ENCODE measurements around the gene CKS1B.

Gene CKS1B

DNA sequence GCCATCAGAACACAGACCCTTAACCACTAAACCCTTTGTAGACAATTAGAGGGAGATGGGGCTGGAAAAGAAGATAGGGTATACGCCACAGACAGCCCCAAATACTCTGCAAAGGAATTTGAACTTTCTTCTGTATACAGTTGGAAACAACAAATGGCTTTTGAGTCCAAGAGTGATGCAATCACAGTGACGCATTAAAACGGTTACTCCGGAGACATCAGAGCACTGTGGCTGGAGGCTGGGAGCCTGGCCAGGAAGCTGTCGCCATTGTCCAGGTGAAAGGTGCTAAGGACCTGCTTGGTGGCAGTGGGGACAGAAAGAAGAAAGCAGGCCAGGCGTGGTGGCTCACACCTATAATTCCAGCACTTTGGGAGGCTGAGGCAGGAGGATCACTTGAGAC lies 12.8 kb downstream of the CKS1B start:
- no peak for DNase-seq (ENCODE audit: low spot score)

DNA sequence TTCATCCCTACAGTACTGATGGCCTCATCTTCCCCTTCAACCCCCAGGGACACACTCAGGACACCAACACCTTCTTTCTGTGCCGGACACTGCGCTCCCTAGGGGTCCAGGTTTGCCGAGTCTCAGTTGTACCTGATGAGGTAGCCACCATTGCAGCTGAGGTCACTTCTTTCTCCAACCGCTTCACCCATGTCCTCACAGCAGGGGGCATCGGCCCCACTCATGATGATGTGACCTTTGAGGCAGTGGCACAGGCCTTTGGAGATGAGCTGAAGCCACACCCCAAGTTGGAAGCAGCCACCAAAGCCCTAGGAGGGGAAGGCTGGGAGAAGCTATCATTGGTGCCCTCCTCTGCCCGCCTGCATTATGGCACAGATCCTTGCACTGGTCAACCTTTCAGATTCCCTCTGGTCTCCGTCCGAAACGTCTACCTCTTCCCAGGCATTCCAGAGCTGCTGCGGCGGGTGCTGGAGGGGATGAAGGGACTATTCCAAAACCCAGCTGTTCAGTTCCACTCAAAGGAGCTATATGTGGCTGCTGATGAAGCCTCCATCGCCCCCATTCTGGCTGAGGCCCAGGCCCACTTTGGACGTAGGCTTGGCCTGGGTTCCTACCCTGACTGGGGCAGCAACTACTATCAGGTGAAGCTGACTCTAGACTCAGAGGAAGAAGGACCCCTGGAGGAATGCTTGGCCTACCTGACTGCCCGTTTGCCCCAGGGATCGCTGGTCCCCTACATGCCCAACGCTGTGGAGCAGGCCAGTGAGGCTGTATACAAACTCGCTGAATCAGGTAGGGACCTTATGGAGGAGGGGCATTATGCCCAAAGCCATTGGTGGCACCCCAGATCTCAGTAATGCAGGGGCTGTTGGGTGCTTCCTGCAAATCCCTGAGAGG lies 13.8 kb downstream of the CKS1B start:
- DNase-seq (ENCODE audit: low spot score), result no peak

DNA sequence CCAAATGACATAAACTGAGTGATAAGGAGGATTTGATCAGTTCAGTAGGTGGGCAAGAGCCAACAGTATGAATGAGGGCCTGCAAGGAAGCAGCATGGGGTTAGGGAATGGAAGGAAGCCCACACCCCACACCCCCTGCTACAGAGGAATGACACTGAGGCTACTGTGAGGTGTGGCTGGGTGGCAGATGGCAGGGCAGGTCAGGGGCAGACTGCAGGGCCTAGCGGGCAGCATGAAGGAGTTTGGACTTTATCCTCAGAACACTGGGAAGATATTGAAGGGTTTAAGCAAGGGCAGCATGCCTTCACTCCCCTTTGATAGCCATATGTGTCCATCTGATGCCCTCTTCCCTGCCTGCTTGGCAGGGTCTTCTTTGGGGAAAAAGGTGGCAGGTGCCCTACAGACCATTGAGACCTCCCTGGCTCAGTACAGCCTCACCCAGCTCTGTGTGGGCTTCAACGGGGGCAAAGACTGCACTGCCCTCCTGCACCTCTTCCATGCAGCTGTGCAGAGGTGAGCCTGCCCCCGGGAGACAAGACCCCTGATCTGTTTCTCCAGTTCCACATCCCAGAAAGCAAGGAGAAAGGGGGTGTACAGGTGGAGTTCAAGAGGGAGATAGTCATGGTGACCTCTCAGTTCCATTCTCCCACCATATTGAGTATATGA lies 14.8 kb downstream of the CKS1B start:
- DNase-seq (ENCODE audit: low spot score), result no peak

DNA sequence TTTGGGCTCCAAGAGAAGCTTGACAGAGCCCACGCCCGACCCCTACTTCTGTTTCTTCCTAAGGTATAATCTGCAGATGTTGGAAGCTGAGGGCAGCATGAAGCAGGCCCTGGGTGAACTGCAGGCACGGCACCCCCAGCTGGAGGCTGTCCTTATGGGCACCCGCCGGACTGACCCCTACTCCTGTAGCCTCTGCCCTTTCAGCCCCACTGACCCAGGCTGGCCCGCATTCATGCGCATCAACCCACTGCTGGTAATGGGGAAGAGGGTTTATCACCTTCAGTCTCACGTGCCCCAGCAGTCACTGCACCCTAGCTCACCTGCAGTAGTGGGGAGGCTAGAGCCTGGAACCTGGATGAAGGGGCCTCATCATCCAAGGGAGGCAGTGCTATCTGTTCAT lies 15.8 kb downstream of the CKS1B start:
- DNase-seq (ENCODE audit: low spot score), result no peak

DNA sequence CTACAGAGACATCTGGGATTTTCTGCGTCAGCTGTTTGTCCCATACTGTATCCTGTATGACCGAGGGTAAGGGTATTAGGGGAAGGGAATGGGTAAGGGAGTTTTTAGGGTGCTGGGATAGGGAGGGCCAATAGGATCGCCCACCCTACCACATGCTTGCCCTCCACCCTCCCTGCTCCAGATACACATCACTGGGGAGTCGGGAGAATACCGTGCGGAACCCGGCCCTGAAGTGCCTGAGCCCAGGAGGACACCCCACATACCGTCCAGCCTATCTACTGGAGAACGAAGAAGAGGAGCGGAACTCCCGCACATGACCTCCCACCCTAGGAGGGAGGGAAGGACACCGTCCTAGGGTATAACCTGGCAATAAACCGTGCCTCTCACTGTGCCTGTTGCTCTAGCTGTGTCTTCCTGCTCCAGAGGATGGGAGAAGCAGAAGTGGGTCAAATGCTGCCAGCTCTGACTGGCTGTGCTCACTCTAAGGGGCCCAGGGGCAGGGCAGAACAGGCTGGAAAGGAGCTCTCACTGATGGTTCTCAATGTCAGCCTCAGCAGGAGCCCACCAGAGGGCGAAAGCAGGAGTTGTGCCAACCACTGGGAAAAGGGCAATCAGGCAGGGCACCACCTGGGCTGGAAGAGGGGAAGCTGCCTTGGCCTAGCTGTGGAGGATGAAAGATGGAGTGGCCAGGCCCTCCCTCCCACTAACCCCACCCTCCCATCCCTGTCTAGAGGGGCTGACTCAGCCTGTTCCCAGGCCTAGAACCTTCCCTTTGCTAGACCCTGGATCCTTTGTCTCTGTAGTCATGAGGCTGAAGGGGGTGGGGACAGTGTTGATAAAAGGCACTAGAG lies 18.5 kb downstream of the CKS1B start:
- DNase-seq (ENCODE audit: low spot score), result no peak

DNA sequence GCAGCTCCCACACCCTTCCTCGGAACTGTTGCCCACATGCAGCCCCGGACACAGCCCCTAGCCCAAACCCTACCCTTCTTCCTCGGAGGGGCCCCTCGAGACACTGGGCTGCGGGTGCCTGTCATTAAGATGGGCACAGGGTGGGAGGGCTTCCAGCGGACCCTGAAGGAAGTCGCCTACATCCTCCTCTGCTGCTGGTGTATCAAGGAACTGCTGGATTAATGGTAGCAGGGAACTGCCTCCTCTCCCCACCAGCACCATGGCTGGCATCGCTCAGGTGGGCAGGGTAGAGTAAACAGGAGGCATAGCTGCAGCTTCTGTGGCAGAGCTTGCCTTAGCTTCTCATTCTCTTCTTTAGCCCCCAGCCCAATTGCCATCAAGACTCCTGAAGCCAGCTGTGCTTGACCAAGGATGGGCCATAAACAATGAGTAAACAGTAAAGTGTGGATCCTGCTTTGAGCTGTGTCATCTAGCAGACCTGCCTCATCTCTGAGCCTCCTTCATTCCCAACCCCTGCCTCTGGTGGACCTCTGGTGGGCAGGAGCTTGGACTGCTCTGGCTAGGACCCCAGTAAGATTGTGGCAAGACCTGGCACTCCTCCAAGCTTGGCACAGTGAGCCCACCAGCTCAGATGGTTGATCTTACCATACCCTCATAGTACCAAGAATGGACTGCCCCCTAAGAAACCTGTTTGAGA lies 19.2 kb downstream of the CKS1B start, which contains the start of gene LENEP:
Gene LENEP, plus strand, starts transcription at position 15 of the 697 bp plus-strand sequence. Its CDS starts 22 bp downstream, at position 37.
- no peak for DNase-seq (ENCODE audit: low spot score)

DNA sequence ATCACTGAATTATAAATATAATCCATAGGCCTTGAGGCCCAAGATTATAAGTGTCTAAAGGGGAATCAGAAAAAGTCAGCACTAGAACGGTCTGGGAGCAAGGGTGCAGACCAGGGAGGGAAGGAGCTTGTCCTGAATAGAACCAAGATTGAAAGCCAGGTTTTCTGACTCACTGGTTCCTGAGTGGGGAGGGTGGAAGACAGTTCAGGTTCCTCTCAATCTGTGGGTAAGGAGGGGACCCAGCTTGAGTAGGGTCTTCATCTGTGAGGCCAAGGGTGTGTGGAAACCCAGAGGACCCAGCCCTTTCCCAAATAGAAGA lies 19.7 kb downstream of the CKS1B start:
- DNase-seq (ENCODE audit: low spot score), result no peak

DNA sequence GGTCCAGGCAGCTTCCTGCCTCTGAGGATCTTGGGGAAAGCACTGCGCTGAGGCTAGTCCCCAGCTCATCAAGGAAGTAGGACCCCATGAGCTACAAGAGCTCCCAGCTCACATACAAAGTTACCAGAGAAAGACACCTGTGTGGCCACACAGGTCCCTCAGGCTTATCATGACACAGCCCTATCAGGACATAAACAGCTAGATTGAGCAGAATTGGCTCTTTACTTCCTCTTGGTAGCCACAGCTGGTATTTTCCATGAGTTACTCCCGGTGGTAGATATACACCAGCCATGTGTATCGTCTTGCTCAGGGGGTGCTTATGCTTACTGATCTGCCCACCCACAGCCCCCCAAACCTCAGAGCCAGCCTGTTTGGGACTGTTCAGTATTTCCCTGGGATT lies 20.1 kb downstream of the CKS1B start:
- DNase-seq (ENCODE audit: low spot score), result no peak

DNA sequence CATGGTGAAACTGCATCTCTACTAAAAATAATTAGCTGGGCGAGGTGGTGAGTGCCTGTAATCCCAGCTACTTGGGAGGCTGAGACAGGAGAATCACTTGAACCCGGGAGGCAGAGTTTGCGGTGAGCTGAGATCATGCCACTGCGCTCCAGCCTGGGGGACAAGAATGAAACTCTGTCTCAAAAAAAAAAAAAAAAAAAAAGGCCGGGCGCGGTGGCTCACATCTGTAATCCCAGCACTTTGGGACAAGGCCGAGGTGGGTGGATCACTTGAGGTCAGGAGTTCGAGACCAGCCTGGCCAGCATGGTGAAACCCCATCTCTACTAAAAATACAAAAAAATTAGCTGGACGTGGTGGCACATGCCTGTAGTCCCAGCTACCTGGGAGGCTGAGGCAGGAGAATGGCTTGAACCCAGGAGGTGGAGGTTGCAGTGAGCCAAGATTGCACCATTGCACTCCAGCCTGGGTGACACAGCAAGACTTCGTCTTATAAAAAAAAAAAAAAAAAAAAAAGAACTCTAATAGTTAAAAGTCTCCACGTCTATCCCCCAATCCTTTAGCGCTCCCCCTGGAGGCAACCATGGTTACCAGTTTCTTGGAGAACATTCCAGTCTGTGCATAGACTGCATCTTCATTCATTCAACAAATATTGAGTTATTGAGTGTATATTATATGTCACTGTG lies 21.0 kb downstream of the CKS1B start:
- DNase-seq (ENCODE audit: low spot score), result peak; percentile 64

DNA sequence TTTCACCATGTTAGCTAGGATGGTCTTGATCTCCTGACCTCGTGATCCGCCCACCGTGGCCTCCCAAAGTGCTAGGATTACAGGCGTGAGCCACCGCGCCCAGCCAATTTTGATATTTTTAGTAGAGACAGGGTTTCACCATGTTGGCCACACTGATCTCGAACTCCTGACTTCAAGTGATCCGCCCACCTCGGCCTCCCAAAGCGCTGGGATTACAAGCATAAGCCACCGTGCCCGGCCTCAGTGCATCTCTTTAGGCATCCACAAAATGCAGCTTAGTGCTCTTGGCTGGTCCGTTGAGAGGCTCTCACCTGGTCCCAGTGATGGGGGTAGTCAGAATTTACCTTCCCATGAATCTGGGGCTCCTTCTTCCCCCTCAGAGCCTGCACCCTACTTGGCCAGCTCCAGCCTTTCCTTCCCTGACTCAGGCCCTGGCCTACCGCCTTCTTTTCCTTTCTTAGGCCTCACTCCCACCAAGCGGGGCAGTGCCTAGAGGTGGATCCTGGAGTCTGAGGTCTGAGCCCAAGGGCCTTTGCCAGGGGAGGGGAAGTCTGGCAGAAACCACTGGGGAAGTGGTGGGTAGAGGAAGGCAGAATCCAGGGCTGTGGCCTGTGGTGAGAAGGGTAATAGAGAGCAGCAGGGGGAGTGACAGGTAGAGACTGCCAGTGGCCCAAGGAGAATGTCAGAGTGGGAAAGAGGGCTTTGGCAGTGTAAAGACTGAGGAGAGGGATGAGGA lies 22.7 kb downstream of the CKS1B start:
- no peak for DNase-seq (ENCODE audit: low spot score)

DNA sequence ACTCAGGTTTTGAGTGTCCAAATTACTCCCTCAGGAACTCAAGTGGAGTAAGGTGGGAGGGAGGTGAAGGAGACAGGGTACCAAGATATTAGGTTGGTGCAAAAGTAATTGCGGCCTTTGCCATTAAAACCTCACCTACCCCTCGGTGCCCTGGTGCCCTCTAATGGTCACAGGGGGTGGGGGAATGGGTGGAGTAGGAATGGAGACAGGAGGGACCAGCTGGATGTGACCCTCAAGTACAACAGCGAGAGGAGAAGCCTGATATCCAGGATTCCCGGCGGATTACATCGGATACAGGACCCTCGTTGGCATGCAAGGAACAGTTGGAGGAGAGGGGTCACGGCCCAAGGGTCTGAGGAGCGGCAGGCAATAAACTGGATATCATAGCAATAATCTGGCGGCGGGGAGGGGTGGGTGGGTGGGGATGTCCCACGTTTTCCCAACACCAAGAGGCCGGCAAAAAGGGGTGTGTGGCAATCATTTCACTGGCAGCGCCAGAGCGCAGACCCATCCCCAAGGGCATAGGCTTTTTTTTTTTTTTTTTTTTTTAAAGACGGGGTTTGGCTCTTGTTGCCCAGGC lies 23.8 kb downstream of the CKS1B start:
- DNase-seq (ENCODE audit: low spot score), result no peak

DNA sequence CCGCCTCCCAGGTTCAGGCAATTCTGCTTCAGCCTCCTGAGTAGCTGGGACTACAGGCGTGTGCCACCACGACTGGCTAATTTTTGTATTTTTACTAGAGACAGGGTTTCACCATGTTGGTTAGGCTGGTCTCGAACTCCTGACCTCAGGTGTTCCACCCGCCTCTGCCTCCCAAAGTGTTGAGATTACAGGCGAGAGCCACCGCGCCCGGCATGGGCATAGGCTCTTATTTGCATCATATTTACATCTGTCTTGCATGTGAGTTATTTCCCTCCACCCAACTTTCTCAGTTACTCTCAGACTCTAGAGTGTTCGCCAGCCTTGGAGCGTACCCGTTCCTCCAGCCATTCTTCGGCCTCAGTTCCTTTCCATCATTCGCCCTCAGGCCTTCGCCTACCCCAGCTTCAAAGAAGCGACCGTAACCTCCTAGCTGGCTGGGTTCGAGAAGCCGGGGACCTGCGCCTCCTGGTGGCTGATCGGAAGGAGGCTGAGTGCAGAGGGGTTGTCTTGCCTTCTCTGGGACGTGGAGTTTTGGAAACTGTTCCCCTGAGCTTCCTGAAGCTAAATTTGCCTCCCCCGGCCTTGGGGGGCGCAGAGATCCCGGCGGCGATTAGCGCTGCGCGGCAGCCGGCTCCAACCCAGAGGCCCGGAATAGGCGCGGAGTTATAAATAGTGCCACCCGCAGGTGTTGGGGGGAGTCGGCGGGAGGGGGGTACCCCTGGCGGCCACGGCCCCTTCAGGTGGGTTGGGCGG lies 24.5 kb downstream of the CKS1B start:
- peak; percentile 86 for DNase-seq (ENCODE audit: low spot score)

DNA sequence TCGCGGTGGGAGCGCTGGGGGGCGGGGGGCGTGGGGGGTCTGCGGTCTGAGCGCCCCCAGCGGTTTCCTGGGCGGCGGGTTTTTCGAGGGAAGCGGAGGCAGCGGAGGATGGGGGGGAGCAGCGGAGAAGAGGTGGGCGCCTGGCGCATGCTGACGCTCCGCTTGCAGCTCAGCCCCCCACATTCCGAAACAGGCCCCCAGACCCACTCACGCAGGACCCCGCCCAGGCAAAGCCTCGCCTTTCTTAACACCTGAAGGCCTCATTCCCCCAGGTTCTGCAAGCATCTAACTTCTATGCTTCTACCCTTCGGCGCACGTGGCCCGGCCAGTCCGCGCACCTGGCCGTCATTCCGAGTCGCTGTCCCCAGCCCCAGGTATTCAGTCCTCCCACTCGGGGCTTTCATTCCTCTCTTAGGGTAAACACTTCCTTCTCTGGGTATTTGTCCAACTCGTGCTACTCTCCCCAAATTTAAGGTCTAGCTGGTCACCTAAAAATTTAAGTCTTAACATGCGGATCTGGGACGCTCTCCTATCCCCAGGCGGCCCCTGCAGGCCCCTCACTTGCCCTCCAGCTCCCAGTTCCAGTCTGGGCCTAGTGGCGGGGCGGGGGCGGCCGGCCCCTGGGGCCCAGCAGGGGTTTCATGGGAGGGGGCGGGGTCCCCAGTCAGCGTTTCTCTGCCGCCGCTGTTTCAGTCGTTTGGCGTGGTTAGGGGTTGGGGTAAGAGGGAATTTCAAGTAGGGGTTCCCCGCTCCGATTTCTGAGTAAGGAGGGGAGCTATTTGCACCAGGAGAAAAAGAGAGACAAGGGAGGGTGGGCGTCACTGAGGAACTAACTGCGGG lies 25.3 kb downstream of the CKS1B start:
- peak; percentile 61 for DNase-seq (ENCODE audit: low spot score)

DNA sequence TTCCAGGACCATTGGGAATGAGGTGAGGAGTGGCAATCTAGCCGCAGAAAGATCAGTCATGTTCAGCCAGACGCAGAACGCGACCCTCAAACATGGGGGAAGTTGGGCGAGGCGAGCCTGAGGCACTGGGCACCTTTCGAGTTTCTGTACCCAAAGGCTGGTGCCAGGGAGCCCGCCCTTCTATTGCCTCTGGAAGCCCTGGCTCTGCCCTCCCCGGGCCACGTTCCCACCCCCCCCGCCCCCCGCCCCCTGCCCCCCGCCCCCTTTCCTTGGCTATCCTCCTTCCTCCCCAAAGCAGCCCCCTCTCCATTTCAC lies 25.9 kb downstream of the CKS1B start:
- DNase-seq (ENCODE audit: low spot score), result no peak

DNA sequence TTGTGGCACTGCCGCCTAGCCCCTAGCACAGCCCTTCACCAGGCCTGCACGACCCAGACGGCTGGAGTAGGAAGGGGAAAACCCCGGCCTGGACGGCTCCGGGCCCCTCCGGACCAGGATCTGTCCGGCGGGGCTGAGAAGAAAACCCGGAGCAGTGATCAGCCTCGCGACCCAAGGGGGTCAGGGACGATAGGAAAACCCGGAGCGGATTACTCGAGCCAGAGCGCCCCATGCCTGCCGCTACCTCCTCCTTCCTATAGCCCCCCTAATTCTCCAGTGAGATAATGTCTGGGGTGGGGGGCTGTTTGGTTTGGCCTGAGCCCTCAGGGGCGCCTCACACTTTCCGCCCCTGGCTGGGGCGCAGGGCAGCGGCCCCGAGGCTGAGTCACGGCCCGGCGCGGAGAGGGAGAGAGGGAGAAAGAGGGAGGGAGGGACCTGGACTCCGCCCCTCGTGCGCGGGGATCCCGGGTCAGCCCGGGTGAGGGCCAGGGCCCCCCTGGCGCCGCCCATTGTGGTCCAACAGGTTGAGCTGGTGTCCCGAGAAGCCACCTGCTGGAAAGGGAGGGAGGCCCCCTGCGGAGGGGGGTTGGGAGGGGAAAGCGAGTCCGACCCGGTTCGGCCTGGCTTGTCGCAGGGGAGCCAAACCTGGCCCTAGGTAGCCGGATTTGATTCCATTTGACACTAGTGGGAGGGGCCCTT lies 26.4 kb downstream of the CKS1B start:
- DNase-seq (ENCODE audit: low spot score), result peak; percentile 92

DNA sequence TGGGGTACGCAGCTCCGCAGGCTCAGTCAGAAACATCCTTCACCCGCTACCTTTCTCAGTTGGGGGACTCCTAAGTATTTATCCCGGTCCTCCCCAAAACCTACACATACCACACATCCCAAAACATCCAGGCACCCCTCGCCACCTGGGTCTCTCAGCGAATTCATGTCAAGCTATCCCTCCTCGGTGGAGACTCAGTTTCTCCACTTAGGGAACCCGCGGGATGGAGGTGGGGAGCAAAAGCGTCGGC lies 26.9 kb downstream of the CKS1B start:
- no peak for DNase-seq (ENCODE audit: low spot score)

DNA sequence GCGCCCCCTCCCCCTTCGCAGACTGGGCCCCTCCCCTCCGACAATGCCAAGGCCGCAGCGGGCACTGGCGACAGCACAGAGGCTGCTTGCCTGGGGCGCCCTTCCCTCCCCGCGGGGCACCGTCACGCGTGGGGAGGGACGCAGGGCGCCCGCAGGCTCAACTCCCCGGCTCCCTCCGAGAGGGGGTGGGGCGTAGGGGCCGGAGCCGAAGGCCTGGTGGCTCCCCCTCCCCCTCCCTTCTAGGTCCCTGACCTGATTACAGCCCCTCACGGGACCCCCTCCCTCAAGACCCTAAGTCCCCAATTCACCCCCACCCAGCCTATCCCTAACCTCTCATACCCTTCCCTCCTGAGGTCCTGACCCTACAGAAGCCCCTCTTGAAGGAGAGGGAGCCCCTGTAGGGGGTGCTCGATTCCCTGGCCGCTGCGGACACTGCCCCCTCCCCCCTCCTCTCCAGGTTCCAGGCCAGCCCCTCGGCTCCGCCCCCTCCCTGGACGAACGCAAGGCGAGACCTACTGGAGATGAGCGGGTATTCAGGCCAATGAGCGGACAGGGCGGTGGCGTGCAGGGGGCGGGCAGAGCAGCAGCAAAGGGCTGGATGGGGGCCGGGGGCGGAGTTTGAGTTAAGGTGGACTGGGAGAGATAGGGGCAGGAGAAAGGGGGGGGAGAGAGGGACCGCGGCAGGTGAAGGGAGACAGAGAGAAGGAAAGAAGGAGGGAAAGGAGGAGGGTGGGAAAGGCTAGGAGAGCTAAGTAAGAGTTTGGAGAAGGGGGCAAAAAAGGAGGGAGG lies 27.4 kb downstream of the CKS1B start:
- DNase-seq (ENCODE audit: low spot score), result peak; percentile 99
